ENCODE data around the gene GASK1A. TPM values are rescaled to one million over a fixed set of nuclear protein-coding genes. Genes with fewer than 3 reads are reported as not detected.

Gene GASK1A
- total RNA-seq, 1 experiment from 2014 or later = not detected

DNA sequence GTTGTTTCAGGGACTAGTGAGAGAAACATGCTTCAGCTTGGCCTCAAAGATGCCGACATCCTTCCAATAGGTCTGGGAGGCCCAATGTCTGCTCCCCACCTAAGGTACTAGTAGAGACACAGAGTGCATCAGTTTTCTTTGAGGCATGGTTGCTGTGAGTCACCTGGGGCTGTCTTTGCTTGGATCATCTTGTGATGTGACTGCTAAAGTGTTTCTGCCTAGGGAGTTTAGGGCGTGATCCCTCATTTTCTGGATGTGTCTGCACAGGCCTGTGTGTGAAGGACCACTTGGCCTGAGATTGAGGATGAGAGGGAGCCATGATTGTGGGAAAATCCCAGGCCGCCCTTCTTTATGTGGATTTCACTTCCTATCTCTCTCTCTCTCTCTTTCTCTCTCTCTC, 4.8 kb downstream of the GASK1A start:
- ATAC-seq (no peak), DNase-seq (ENCODE audit: low read depth, low spot score) (no peak)
- CTCF ChIA-PET = no interaction called here
- TF ChIP-seq, protein P1, sequence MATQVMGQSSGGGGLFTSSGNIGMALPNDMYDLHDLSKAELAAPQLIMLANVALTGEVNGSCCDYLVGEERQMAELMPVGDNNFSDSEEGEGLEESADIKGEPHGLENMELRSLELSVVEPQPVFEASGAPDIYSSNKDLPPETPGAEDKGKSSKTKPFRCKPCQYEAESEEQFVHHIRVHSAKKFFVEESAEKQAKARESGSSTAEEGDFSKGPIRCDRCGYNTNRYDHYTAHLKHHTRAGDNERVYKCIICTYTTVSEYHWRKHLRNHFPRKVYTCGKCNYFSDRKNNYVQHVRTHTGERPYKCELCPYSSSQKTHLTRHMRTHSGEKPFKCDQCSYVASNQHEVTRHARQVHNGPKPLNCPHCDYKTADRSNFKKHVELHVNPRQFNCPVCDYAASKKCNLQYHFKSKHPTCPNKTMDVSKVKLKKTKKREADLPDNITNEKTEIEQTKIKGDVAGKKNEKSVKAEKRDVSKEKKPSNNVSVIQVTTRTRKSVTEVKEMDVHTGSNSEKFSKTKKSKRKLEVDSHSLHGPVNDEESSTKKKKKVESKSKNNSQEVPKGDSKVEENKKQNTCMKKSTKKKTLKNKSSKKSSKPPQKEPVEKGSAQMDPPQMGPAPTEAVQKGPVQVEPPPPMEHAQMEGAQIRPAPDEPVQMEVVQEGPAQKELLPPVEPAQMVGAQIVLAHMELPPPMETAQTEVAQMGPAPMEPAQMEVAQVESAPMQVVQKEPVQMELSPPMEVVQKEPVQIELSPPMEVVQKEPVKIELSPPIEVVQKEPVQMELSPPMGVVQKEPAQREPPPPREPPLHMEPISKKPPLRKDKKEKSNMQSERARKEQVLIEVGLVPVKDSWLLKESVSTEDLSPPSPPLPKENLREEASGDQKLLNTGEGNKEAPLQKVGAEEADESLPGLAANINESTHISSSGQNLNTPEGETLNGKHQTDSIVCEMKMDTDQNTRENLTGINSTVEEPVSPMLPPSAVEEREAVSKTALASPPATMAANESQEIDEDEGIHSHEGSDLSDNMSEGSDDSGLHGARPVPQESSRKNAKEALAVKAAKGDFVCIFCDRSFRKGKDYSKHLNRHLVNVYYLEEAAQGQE (IDR thresholded peaks at IDR 0.05; ENCODE audit: insufficient read depth in 1 of 2, low read depth in 2 of 2, low read length in 1 of 2) = no peak
- TF ChIP-seq POLR2AphosphoS5 (IDR thresholded peaks at IDR 0.05; ENCODE audit: low read depth, low read length) = no peak
- TF ChIP-seq SIN3A (IDR thresholded peaks at IDR 0.05; ENCODE audit: borderline replicate concordance, insufficient read depth, low read depth, low read length) = no peak
- TF ChIP-seq, protein P2, sequence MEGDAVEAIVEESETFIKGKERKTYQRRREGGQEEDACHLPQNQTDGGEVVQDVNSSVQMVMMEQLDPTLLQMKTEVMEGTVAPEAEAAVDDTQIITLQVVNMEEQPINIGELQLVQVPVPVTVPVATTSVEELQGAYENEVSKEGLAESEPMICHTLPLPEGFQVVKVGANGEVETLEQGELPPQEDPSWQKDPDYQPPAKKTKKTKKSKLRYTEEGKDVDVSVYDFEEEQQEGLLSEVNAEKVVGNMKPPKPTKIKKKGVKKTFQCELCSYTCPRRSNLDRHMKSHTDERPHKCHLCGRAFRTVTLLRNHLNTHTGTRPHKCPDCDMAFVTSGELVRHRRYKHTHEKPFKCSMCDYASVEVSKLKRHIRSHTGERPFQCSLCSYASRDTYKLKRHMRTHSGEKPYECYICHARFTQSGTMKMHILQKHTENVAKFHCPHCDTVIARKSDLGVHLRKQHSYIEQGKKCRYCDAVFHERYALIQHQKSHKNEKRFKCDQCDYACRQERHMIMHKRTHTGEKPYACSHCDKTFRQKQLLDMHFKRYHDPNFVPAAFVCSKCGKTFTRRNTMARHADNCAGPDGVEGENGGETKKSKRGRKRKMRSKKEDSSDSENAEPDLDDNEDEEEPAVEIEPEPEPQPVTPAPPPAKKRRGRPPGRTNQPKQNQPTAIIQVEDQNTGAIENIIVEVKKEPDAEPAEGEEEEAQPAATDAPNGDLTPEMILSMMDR (IDR thresholded peaks at IDR 0.05) = no peak
- no peak for TF ChIP-seq TCF7L2 (IDR thresholded peaks at IDR 0.05; ENCODE audit: low read depth, low read length)
- Histone ChIP-seq H3K27me3 (ENCODE audit: control insufficient read depth, insufficient read depth, low read length) (peaks cover 7% of the 10 kb centered on the region), H3K36me3 (ENCODE audit: control insufficient read depth, insufficient read depth, low read length) (no peaks in the 10 kb centered on the region), H3K4me3 (ENCODE audit: low read depth in 2 of 2, low read length in 2 of 2) (no peak overlapping the region), H3K4me1 (ENCODE audit: control insufficient read depth, insufficient read depth, low read length) (0 out of 2 replicates have a peak, but pooled peaks cover 1% of the 10 kb centered on the region), H3K27ac (ENCODE audit: low read length) (no peak overlapping the region), H3K9me3 (ENCODE audit: control insufficient read depth, insufficient read depth, low read depth, low read length) (no peaks in the 10 kb centered on the region)
- in situ Hi-C loops (cut with HindIII; ENCODE audit: low pct_unique_long_range_greater_than_20kb, low sequenced_read_pairs) = no loop called here
- no TSS peak for BruUV-seq (replicated peaks)
- intact Hi-C loops (cut with micrococcal nuclease; ENCODE audit: unreplicated experiment) = no loop called here
- POLR2A ChIA-PET = no interaction called here

DNA sequence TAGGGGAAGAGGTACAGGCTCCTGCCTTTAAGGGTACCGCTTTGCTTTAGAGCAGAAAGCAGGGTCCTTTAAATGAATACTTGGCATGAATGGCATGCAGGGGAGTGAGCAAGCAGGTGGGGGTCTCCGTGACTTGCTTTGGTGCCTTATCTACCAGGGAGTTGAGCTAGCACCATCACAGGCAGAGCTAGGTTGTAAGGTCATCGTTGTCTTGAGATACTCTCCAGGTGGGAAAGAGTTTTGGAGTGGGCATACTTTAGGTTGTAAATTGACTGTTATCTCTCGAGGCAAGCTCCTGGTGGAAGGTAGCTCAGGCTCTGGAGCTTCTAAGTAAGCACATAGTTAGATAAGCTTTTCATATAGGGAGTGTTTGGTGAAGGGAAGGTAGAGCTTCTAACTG, 5.6 kb downstream of the GASK1A start:
- intact Hi-C loops (cut with micrococcal nuclease; ENCODE audit: unreplicated experiment) (no loop called here), in situ Hi-C loops (cut with HindIII; ENCODE audit: low pct_unique_long_range_greater_than_20kb, low sequenced_read_pairs) (no loop called here)
- no peaks in the 10 kb centered on the region for H3K4me1 ChIP-seq (ENCODE audit: control insufficient read depth, insufficient read depth, low read length)
- H3K27me3 ChIP-seq (ENCODE audit: control insufficient read depth, insufficient read depth, low read length) = peaks cover 7% of the 10 kb centered on the region
- no peak overlapping the region for H3K4me3 ChIP-seq (ENCODE audit: low read depth in 2 of 2, low read length in 2 of 2)
- no peak for DNase-seq (ENCODE audit: low read depth, low spot score)
- no peak overlapping the region for H3K27ac ChIP-seq (ENCODE audit: low read length)
- BruUV-seq (replicated peaks) = no TSS peak
- TF ChIP-seq SIN3A (IDR thresholded peaks at IDR 0.05; ENCODE audit: borderline replicate concordance, insufficient read depth, low read depth, low read length) (no peak), POLR2AphosphoS5 (IDR thresholded peaks at IDR 0.05; ENCODE audit: low read depth, low read length) (no peak), TCF7L2 (IDR thresholded peaks at IDR 0.05; ENCODE audit: low read depth, low read length) (no peak)
- TF ChIP-seq, protein P2 (IDR thresholded peaks at IDR 0.05) = no peak
- TF ChIP-seq, protein P1 (IDR thresholded peaks at IDR 0.05; ENCODE audit: insufficient read depth in 1 of 2, low read depth in 2 of 2, low read length in 1 of 2) = no peak
- no peak for ATAC-seq
- H3K36me3 ChIP-seq (ENCODE audit: control insufficient read depth, insufficient read depth, low read length) = no peaks in the 10 kb centered on the region
- no peaks in the 10 kb centered on the region for H3K9me3 ChIP-seq (ENCODE audit: control insufficient read depth, insufficient read depth, low read depth, low read length)
- ChIA-PET CTCF (no interaction called here), POLR2A (no interaction called here)
